GM12873 (cell line): ENCODE results near the gene CACNA1I.

Source experiments
- CTCF ChIP-seq: IDR thresholded peaks from 2 replicates; pipeline ENCODE4 v1.5.1; 2012; ENCODE audit warnings: low read depth, mild to moderate bottlenecking, moderate library complexity, low read length, control low read depth; ENCODE audit not compliant: insufficient read depth; ENCODE audit errors: missing control alignments

CACNA1I gene

GRCh38 chr22:39597236-39597869 is 26.8 kb downstream of the CACNA1I start:
- no peak for TF ChIP-seq CTCF

GRCh38 chr22:39598017-39598965 is 27.7 kb downstream of the CACNA1I start:
- TF ChIP-seq CTCF = peak; percentile 4

- no peak for TF ChIP-seq CTCF
Observed at GRCh38 chr22:39600491-39601179, 30.1 kb downstream of the CACNA1I start.

- TF ChIP-seq CTCF = no peak
Observed at GRCh38 chr22:39601180-39601535, 30.6 kb downstream of the CACNA1I start.

- TF ChIP-seq CTCF = no peak
Observed at GRCh38 chr22:39603345-39603744, 32.8 kb downstream of the CACNA1I start.

- no peak for TF ChIP-seq CTCF
Observed at GRCh38 chr22:39610246-39610645, 39.7 kb downstream of the CACNA1I start.

- TF ChIP-seq CTCF = no peak
Observed at GRCh38 chr22:39610766-39611165, 40.2 kb downstream of the CACNA1I start.
